Caco-2 (cell line): ENCODE results near the gene CLK4. TPM values are rescaled to one million over a fixed set of nuclear protein-coding genes. Genes with fewer than 3 reads are reported as not detected.

ENCODE experiments used
- BruUV-seq: library from RNA; stranded (reverse); fragments of 400-500 nt; replicated peaks from 2 replicates; lab custom pipeline; 2021; lab: Mats Ljungman, UMichigan
- CTCF ChIA-PET: fragments of 300-600 bp; sonication (Branson Sonifier 250); formaldehyde crosslinking; loops from one replicate; lab custom pipeline; 2022; ENCODE audit warnings: antibody characterized with exemption; lab: Charles Lee
- POLR2A ChIA-PET: fragments of 300-600 bp; sonication (Branson Sonifier 250); formaldehyde crosslinking; loops from one replicate; lab custom pipeline; 2022; ENCODE audit warnings: antibody characterized with exemption; lab: Charles Lee
- DNase-seq, 2 experiments: peaks; one replicate each; pipeline versions ENCODE4 v3.0.0 to v3.0.0-alpha.2; 2020 to 2022
- H3K27me3 ChIP-seq: replicated peaks from 2 replicates; pipeline ENCODE4 v1.6.0; 2011; ENCODE audit warnings: low read length; ENCODE audit not compliant: control insufficient read depth, insufficient read depth
- H3K36me3 ChIP-seq: 2 replicates; pipeline ENCODE4 v1.5.1; 2011; ENCODE audit warnings: low read length; ENCODE audit not compliant: control insufficient read depth, insufficient read depth
- H3K4me1 ChIP-seq: fragments of 250-450 bp; sonication (Bioruptor Pico); 2 replicates; pipeline ENCODE4 v1.5.1; 2020; ENCODE audit warnings: mild to moderate bottlenecking
- H3K4me3 ChIP-seq: 2 replicates; pipeline ENCODE4 v1.5.1; 2011; ENCODE audit warnings: low read depth, mild to moderate bottlenecking, control low read depth, low read length
- H3K9me3 ChIP-seq: fragments of 250-450 bp; sonication (Bioruptor Pico); 2 replicates; pipeline ENCODE4 v1.5.1; 2020; ENCODE audit warnings: mild to moderate bottlenecking, moderate library complexity
- H3K27ac Mint-ChIP-seq: one replicate; pipeline ENCODE4 v1.8.0; 2022; ENCODE audit warnings: mixed read lengths; ENCODE audit not compliant: unreplicated experiment
- H3K27me3 Mint-ChIP-seq: one replicate; pipeline ENCODE4 v1.8.0; 2022; ENCODE audit warnings: mixed read lengths; ENCODE audit not compliant: insufficient read depth, unreplicated experiment
- H3K36me3 Mint-ChIP-seq: one replicate; pipeline ENCODE4 v1.8.0; 2022; ENCODE audit warnings: mild to moderate bottlenecking, mixed read lengths; ENCODE audit not compliant: insufficient read depth, unreplicated experiment
- H3K4me1 Mint-ChIP-seq: one replicate; pipeline ENCODE4 v1.8.0; 2022; ENCODE audit warnings: low read depth, mixed read lengths; ENCODE audit not compliant: unreplicated experiment
- H3K4me3 Mint-ChIP-seq: one replicate; pipeline ENCODE4 v1.8.0; 2022; ENCODE audit warnings: mild to moderate bottlenecking, moderate library complexity, mixed read lengths; ENCODE audit not compliant: unreplicated experiment
- H3K9me3 Mint-ChIP-seq: one replicate; pipeline ENCODE4 v1.8.0; 2022; ENCODE audit warnings: mixed read lengths; ENCODE audit not compliant: unreplicated experiment
- intact Hi-C: fragments of 100-400 bp; cut with micrococcal nuclease; formaldehyde crosslinking; loops from one replicate; pipeline ENCODE4 v1.10.0; 2022; ENCODE audit not compliant: unreplicated experiment
- total RNA-seq: library from RNA; stranded (reverse); gene quantifications from 2 replicates; pipeline ENCODE4 v1.2.3, GENCODE V29; 2022
- TF ChIP-seq, protein P1 (sequence below), 2 experiments: fragments of 200-600 bp in 1 of 2; IDR thresholded peaks; 1 replicate in 1 of 2; 2 replicates in 1 of 2; pipeline versions ENCODE4 v1.5.1 to v1.8.0; 2011 to 2022; ENCODE audit warnings: antibody characterized with exemption in 1 of 2, control low read depth in 1 of 2, inconsistent platforms in 1 of 2, low read depth in 1 of 2, low read length in 1 of 2, mild to moderate bottlenecking in 1 of 2, moderate library complexity in 1 of 2; ENCODE audit not compliant: insufficient read depth in 1 of 2, severe bottlenecking in 1 of 2, unreplicated experiment in 1 of 2

CLK4 gene
- total RNA-seq, 1 experiment from 2014 or later, result 26.5 TPM

- CTCF ChIA-PET, result no interaction called here
- no TSS peak for BruUV-seq
- DNase-seq, result no peak
- Histone ChIP-seq H3K9me3 (peaks cover 27% of the 10 kb centered on the region), H3K4me1 (peaks cover 16% of the 10 kb centered on the region), H3K4me3 (no peak overlapping the region), H3K36me3 (no peaks in the 10 kb centered on the region), H3K27me3 (no peaks in the 10 kb centered on the region)
- POLR2A ChIA-PET, result no interaction called here
- no peaks in the 10 kb centered on the region for H3K4me1 Mint-ChIP-seq
- H3K4me3 Mint-ChIP-seq, result no peak overlapping the region
- H3K9me3 Mint-ChIP-seq, result peaks cover 64% of the 10 kb centered on the region
- peaks cover 6% of the 10 kb centered on the region for H3K36me3 Mint-ChIP-seq
- no peak overlapping the region for H3K27ac Mint-ChIP-seq
- H3K27me3 Mint-ChIP-seq, result peaks cover 3% of the 10 kb centered on the region
- TF ChIP-seq, protein P1, sequence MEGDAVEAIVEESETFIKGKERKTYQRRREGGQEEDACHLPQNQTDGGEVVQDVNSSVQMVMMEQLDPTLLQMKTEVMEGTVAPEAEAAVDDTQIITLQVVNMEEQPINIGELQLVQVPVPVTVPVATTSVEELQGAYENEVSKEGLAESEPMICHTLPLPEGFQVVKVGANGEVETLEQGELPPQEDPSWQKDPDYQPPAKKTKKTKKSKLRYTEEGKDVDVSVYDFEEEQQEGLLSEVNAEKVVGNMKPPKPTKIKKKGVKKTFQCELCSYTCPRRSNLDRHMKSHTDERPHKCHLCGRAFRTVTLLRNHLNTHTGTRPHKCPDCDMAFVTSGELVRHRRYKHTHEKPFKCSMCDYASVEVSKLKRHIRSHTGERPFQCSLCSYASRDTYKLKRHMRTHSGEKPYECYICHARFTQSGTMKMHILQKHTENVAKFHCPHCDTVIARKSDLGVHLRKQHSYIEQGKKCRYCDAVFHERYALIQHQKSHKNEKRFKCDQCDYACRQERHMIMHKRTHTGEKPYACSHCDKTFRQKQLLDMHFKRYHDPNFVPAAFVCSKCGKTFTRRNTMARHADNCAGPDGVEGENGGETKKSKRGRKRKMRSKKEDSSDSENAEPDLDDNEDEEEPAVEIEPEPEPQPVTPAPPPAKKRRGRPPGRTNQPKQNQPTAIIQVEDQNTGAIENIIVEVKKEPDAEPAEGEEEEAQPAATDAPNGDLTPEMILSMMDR (IDR thresholded peaks at IDR 0.05; ENCODE audit: insufficient read depth in 1 of 2, low read depth in 1 of 2, low read length in 1 of 2, severe bottlenecking in 1 of 2, unreplicated experiment in 1 of 2), result no peak
- intact Hi-C loops, result no loop called here
These were observed 47.0 kb upstream of the CLK4 start for GRCh38 chr5:178673801-178674295.

DNA sequence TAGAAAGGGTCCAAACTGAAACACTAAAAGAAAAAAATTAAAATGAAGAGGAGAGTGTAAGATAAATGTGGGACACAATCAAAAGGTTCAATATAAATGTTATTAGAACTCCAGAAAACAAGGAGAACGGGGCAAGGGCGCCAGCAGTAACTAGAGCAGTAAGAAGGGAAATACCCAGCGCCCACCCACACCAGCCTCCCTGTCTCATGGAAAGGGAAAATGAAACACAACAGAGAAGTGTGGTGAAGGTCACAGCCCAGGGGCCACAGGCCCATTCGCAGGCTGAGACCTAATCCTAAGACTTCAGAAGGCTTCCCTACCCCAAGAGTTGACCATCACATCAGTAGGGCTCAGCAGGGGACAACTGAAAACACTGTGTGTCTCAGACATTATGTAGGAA lies 45.8 kb upstream of the CLK4 start:
- H3K4me1 Mint-ChIP-seq, result no peaks in the 10 kb centered on the region
- Histone ChIP-seq H3K4me1 (peaks cover 16% of the 10 kb centered on the region), H3K36me3 (no peaks in the 10 kb centered on the region), H3K4me3 (no peak overlapping the region), H3K27me3 (no peaks in the 10 kb centered on the region), H3K9me3 (peaks cover 27% of the 10 kb centered on the region)
- TF ChIP-seq, protein P1 (IDR thresholded peaks at IDR 0.05; ENCODE audit: insufficient read depth in 1 of 2, low read depth in 1 of 2, low read length in 1 of 2, severe bottlenecking in 1 of 2, unreplicated experiment in 1 of 2), result no peak
- no TSS peak for BruUV-seq
- ChIA-PET CTCF (no interaction called here), POLR2A (no interaction called here)
- peaks cover 3% of the 10 kb centered on the region for H3K27me3 Mint-ChIP-seq
- H3K4me3 Mint-ChIP-seq, result no peak overlapping the region
- H3K27ac Mint-ChIP-seq, result peak overlapping the region; percentile 22
- DNase-seq, result no peak
- peaks cover 6% of the 10 kb centered on the region for H3K36me3 Mint-ChIP-seq
- H3K9me3 Mint-ChIP-seq, result peaks cover 76% of the 10 kb centered on the region
- intact Hi-C loops, result no loop called here

DNA sequence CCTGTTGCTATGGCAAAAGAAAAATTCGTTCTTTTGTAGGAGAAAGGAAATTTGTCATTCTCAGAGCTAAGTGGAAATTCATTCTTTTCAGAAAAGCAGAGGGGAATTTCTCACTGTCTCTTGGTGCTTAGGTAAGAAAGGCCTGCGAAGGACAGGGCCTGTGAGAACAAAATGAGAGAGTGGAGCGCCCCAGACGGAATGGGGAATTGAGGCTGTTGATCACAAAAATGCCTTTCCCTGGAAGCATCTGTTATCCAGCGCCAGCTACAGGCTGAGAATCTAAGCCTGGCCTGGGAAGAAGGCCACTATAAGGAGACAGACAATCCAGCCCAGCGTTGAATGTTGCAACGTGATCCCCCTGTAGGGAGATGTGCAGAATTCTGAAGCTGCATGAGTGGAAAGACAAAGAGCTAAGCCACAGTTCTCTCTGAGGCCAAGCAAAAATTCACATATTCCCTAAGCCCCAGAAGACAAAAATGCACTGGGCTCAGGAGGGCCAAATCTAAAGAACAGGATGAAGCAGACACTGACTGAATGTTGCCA lies 44.8 kb upstream of the CLK4 start:
- TF ChIP-seq, protein P1 (IDR thresholded peaks at IDR 0.05; ENCODE audit: insufficient read depth in 1 of 2, low read depth in 1 of 2, low read length in 1 of 2, severe bottlenecking in 1 of 2, unreplicated experiment in 1 of 2), result no peak
- Mint-ChIP-seq H3K9me3 (peaks cover 80% of the 10 kb centered on the region), H3K27ac (no peak overlapping the region), H3K4me3 (no peak overlapping the region), H3K36me3 (peaks cover 6% of the 10 kb centered on the region), H3K4me1 (no peaks in the 10 kb centered on the region), H3K27me3 (peaks cover 3% of the 10 kb centered on the region)
- no peak for DNase-seq
- Histone ChIP-seq H3K27me3 (no peaks in the 10 kb centered on the region), H3K4me3 (no peak overlapping the region), H3K4me1 (peaks cover 16% of the 10 kb centered on the region), H3K9me3 (peaks cover 27% of the 10 kb centered on the region), H3K36me3 (no peaks in the 10 kb centered on the region)
- BruUV-seq, result no TSS peak
- intact Hi-C loops, result no loop called here
- CTCF ChIA-PET, result no interaction called here
- POLR2A ChIA-PET, result no interaction called here
